NCI-H82 treated with DMSO at 0.1 percent for 48 hours (cell line): ENCODE measurements around the gene STX10.

Experiments used
- DNase-seq: peaks from one replicate; lab custom pipeline; 2025; ENCODE audit not compliant: unreplicated experiment; lab: John Stamatoyannopoulos, UW

Gene STX10

GRCh38 chr19:13146763-13147563, 3.2 kb downstream of the STX10 start:
- DNase-seq: no peak

DNA sequence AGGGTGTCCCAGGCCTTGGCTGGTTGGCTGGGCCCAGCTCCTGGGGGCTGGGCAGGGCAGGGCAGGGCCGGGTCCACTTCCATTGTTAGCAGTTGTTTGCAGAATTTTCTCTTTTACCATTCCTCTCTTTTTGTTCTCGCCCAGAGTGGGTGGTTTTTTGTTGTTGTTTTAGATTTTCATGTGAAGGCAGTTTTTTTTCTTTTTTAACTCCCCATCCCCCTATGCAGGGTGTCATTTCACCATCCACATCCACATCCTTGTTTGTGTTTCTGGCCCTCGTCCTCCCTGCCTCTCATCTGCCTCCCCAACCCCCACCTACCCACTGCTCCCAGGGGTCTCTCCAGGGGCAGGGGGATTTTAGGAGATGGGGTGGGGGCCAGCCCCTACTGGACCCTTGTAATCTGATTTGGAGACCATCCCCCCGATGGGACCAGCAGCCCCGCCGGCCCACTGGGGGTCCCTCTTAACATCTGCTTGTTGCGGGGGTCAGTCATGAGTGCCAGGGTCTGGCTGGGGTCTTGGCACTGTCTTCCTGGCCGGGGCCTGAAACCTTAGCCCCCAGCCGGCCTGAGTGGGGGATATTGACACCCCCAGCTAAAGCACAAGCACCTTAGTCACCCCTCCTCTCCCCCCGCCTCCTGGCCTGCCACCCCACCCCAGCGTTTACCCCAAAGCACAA, 10.4 kb downstream of the STX10 start:
- no peak for DNase-seq

DNA sequence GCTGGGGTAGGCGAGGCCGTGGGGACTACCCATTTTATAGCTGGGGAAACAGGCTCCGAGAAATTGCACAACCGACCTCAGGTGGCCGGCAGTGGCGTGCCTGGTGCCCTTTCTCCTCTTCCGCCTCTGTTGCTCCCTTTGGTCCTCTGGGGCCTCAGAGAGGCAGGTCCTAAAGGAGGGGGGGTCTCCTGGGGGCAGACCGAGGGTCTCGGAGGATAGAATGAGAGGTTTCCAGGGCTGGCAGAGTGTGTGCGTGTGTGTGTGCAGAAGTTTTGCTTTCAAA, 11.3 kb downstream of the STX10 start:
- DNase-seq: no peak

- no peak for DNase-seq
Measured at GRCh38 chr19:13138171-13138915, 11.8 kb downstream of the STX10 start.

- no peak for DNase-seq
Measured at GRCh38 chr19:13137290-13137794, 12.8 kb downstream of the STX10 start.

- DNase-seq: no peak
Measured at GRCh38 chr19:13135068-13136062, 14.8 kb downstream of the STX10 start.

DNA sequence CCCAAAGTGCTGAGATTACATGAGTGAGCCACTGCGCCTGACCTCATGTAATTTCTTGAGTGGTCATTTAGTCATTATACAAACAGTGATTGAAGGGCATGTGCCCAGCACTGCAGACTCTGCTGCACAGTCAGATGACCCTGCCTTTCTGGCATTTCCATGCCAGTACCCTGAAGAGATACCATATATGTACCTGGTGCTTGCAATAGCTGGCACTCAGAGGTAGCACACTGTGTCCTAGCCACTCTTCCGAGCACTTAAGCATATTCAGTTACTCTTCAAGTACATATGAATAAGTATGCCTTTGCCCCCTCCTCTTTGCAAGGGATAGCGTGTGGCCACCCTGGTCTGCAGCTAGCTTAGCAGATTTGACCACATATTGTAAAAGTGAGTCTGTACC, 15.5 kb downstream of the STX10 start:
- DNase-seq: no peak

DNA sequence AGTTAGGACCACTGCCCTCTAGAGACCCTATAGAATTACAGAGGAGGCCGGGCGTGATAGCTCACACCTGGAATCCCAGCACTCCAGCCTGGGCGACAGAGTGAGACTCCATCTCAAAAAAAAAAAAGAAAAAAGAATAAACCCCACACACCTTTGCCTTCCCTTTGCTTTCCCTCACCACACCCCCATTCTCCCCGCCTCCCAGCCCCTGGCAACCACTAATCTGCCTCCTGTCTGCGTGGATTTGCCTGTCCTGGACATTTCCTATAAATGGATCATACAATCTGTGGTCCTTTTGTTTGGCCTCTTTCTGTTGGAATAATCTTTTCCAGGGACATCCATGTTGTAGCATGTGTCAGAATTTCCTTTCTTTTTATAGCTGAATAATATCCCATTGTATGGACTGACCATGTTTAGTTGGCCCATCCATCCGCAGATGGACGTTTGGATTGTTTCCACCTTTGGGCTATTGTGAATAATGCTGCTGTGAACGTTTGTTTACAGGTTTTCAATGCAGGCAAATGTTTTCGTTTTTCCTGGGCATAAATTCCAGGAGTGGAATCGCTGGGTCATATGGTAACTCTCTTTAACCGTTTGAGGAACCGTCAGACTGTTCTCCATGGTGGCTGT, 16.8 kb downstream of the STX10 start:
- no peak for DNase-seq

- no peak for DNase-seq
Measured at GRCh38 chr19:13132471-13133180, 17.5 kb downstream of the STX10 start.

GRCh38 chr19:13130886-13131490, 19.2 kb downstream of the STX10 start:
- DNase-seq: no peak

DNA sequence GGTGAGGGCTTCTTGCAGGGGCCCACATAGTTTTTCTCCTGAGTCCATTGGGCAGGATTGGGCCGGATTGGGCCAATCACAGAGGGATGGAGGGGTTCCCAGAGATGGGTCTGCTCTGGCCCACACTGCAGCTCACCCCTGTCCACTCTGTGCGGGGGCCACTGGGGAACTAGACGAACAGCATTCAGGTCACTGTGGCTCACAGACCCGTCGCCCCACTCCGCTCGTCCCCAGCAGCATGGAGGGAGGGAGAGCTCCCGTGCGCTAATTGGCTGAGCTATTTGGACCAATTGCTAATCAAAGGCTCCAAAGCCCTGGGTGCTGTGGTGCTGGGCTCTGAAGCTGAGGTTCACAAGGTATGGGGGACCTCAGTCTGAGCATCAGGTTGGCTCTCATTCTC, 20.8 kb downstream of the STX10 start:
- DNase-seq: no peak

DNA sequence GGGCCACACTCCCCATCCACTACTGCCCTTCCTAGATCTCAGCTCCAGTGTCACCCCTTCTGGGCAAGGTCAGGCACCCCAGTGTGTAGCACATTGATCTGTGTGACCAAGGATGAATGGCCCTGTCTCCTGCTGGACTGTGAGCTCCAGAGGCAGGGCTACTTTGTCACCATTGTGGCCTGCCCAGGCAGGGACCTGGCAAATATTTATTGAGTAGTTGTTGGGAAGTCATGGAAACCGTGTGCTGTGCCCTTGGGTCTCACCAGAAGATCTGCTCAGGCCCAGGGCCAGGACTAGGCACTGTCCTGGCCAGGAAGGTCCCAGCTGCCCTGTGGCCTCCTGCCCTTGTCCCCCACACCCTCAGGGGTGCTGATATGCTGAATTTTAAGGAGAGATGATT, 21.6 kb downstream of the STX10 start:
- DNase-seq: no peak

DNA sequence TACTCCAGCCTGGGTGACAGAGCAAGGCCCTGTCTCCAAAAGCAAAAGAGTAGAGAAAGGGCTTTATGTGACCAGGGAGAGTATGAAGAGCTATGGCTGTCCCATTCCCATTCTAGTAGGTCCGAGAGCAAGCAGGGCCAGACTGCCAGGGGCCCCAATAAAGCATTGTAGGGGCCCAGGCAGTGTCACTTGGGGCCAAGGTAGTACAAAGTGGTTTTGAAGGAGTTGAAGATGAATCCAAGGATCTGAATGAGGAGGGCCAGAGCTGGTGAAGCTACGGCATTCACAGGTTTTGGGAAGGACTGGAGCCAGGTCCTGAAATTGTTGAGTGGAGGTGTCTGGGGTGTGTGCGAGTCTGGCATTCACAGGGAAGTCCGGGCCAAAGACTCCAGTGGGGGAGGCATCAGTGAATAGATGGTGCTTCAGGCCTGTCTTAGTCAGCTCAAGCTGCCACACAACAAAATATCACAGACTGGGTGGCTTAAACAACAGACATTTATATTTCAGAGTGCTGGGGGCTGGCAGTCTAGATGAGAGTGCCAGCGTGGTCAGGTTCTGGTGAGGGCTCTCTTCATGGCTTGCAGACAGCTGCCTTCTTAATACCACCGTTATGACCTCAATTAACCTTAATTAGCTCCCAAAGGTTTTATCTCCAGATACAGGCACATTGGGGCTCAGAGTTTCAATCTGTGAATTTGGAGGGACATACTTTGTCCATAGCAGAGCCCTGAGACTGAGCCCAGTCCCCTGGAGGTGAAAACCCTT, 22.2 kb downstream of the STX10 start:
- no peak for DNase-seq

DNA sequence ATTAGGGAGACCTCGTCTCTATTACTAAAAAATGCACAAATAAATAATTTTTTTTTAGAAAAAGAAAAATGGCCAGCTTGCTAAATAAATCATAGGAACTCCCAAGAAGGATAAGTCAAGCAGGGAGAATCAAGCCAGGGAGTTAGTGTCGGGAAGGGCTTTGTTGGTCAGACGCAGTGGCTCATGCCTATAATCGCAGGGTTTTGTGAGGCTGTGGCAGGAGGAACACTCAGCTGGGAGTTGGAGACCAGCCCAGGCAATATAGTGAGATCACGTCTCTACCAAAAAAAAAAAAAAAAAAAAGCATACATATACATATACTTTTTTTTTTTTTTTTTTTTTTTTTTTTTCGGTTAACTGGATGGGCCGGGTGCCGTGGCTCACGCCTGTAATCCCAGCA, 23.1 kb downstream of the STX10 start:
- no peak for DNase-seq

- DNase-seq: no peak
Measured at GRCh38 chr19:13122980-13123957, 26.9 kb downstream of the STX10 start.

DNA sequence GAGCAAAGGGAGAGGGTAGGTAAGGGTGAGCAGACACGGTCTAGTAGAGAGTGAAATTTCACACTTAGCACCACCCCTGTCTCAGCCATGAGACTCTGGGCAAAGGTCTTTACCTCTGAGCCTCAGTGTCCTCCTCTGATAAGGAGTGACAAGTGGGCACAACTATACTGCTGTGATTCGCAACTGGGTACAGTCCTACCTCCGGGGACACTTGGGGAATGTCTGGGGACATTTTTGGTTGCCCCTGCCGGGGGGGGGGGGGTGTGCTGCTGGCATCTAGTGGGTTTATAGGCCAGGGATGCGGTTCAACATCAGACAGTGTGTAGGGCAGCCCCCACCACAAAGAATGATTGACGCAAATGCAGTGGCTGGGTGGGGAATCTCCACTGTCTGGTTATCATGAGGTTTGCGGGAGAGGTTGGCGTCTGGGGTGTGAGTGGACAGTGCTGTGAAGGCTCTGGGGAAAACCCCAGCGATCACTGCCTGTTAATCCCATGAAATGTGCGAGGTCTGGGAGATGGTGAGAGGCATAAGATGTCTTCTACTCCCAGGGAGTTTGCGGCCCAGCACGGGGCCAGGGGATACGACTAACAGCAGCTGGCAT, 27.8 kb downstream of the STX10 start:
- no peak for DNase-seq
